EH (cell line): ENCODE results near the gene SERPINB5.

ENCODE experiments used
- DNase-seq: peaks from one replicate; pipeline ENCODE4 v3.0.0-alpha.2; 2015; ENCODE audit warnings: low read depth

The SERPINB5 gene

GRCh38 chr18:63528863-63529492 is 52.2 kb downstream of the SERPINB5 start:
- DNase-seq, result no peak

DNA sequence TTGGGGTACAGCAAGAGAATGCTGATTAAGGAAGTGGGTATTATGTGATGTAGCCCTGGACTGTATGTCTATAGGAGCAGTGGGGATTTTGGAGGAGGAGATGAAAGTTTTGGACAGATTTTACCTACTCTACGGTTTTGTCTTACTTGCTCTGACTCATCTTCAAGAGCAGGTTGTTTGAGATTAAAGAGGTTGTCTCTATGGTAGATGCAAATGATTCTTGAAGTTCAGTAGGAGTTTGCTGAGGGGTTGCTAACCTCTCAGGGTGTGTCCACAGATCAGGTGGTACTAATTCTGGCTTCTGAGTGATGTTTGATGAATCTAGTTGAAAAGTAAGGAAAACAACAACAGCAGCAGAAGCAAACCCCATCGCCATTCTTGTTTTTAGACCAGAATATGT is 55.7 kb downstream of the SERPINB5 start:
- no peak for DNase-seq

GRCh38 chr18:63534615-63535014 is 57.9 kb downstream of the SERPINB5 start:
- no peak for DNase-seq

GRCh38 chr18:63539904-63540510 is 63.2 kb downstream of the SERPINB5 start:
- peak; percentile 83 for DNase-seq

DNA sequence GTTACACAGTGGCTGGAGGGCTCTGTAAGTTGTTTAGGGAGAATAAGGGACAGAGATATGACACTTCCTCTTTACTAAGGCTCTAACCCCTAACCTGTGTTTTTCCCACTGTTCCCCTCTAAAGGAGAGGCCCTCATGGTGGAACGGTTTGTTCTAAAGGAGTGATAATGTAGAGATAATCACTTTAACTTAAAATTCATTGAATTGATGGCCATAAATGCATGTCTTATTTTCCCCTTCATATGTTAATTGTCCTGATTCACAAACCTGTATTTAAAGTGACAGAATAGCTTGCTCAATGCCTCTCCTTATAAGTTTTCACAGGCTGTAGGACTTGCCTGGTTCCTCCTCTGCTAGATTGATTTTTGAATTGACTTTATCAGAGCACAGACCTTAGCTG is 65.3 kb downstream of the SERPINB5 start, which contains the start of gene SERPINB12:
Gene SERPINB12 (plus strand): TSS at position 301 of the 400 bp plus-strand sequence. CDS start 13,791 bp downstream, outside the sequence.
- no peak for DNase-seq

GRCh38 chr18:63544017-63544416 is 67.3 kb downstream of the SERPINB5 start:
- DNase-seq, result no peak

DNA sequence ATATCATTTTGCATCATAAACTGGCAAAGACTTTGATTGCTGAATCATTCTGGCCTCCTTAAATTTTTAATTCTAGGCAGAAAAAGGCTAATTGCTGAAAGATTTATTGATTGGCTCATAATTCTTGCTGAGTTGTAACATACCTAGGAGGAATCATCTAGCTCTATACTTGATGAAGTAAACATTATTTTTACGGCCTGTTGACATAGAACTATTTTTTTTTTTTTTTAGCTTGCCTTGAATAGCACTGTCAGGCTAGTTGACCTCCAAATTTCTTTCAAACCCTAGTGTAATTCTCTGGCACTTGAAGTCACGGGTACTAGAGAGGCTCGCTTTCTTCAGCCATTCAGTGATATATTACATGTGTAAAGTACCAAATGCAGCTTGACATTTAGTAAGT is 68.2 kb downstream of the SERPINB5 start:
- no peak for DNase-seq

GRCh38 chr18:63550068-63550467 is 73.3 kb downstream of the SERPINB5 start:
- DNase-seq, result no peak

DNA sequence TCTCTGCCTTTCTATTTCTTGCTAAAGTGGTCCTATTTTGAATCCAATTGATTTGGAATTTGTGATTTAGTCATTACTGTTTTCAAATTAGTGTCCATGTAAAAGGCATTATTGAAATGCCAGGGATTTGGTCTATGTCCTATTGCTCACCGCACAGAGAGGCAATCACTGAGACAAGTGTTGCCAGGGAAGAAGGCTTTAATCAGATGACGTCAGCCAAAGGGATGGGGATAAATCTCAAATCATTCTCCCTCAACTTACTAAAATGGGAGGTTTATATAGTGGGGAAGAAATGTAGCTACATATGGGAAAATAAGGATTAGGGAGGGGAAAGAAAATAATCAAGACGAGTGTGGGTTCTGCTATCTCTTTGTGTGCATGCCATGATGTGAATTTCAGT is 75.0 kb downstream of the SERPINB5 start:
- DNase-seq, result no peak

GRCh38 chr18:63552581-63552980 is 75.8 kb downstream of the SERPINB5 start:
- no peak for DNase-seq

- peak; percentile 97 for DNase-seq
These were observed 76.3 kb downstream of the SERPINB5 start for GRCh38 chr18:63553081-63553480.
